ENCODE results near the gene XXYLT1.

DNA sequence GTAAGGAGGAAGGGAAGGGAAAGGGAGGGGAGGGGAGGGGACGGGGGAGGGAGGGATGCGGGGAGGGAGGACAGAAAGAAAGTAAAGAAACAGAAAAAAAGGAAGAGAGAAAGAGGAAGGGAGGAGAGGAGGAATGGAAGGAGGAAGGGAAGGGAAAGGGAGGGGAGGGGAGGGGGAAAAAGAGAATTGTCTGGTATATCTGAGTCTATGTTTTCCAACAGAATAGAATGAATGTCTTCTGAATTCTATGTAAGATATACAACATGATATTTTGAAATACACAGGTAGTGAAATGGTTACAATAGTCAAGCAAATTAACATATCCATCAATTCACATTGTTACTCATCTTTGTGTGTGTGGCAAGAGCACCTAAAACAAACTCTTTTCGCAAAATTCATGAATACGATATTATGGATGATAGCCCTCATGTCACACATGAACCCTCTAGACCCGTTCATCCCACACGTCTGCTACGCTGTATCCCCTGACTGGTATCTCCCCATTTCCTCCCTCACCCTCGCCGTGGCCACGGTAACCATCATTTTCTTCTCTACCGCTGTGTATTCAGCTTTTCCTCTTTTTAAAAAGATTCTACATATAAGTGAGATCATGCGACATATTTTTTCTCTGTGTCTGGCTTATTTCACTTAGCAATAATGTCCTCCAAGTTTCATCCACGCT lies 168.9 kb downstream of the XXYLT1 start:
- TF ChIP-seq EZH2 (IDR thresholded peaks at IDR 0.05; ENCODE audit: low read length) (no peak), CTCF (optimal IDR thresholded peaks at IDR 0.05 in 1 of 3, IDR thresholded peaks at IDR 0.05 in 1 of 3, conservative IDR thresholded peaks at IDR 0.05 in 1 of 3; ENCODE audit: extremely low read depth in 1 of 3, insufficient read depth in 2 of 3, low read length in 3 of 3) (no peak)
